Common myeloid progenitor, CD34-positive (primary cell): ENCODE data around the gene PPP1R3G.

Source experiments
- CTCF ChIA-PET: fragments of 350-600 bp; sonication (Branson Sonifier 250); formaldehyde crosslinking; loops from one replicate; lab custom pipeline; 2021; ENCODE audit warnings: antibody characterized with exemption; lab: Charles Lee
- POLR2A ChIA-PET: fragments of 350-600 bp; sonication (Branson Sonifier 250); formaldehyde crosslinking; loops from one replicate; lab custom pipeline; 2021; ENCODE audit warnings: antibody characterized with exemption; lab: Charles Lee
- DNase-seq, 3 donors: peaks; one replicate each; pipeline versions ENCODE4 v3.0.0 to v3.0.0-alpha.2; 2013
- H3K27ac ChIP-seq, 2 experiments: 1 replicate in 1 of 2; 2 replicates in 1 of 2; pipeline ENCODE4 v1.7.0; 2013; ENCODE audit warnings: inconsistent platforms in 2 of 2, low read length in 2 of 2, mild to moderate bottlenecking in 2 of 2, low read depth in 1 of 2, moderate library complexity in 1 of 2; ENCODE audit not compliant: severe bottlenecking in 2 of 2, insufficient read depth in 1 of 2, poor library complexity in 1 of 2
- H3K27me3 ChIP-seq, 5 experiments: replicated peaks in 2 of 5; 1 replicate in 3 of 5; 2 replicates in 2 of 5; pipeline versions ENCODE4 v1.6.1 to v1.7.0; 2013; ENCODE audit warnings: low read length in 4 of 5, mild to moderate bottlenecking in 2 of 5, moderate library complexity in 2 of 5, inconsistent platforms in 1 of 5; ENCODE audit not compliant: insufficient read depth in 5 of 5, control insufficient read depth in 4 of 5
- H3K36me3 ChIP-seq, 4 experiments: 1 replicate in 2 of 4; 2 replicates in 2 of 4; pipeline versions ENCODE4 v1.6.1 to v1.7.0; 2013; ENCODE audit warnings: low read length in 3 of 4, control low read depth in 1 of 4, mild to moderate bottlenecking in 1 of 4; ENCODE audit not compliant: control insufficient read depth in 4 of 4, insufficient read depth in 4 of 4
- H3K4me1 ChIP-seq, 4 experiments: 1 replicate in 3 of 4; 2 replicates in 1 of 4; pipeline versions ENCODE4 v1.6.1 to v1.7.1; 2013; ENCODE audit warnings: low read length in 3 of 4, mild to moderate bottlenecking in 3 of 4, control low read depth in 1 of 4, inconsistent platforms in 1 of 4, moderate library complexity in 1 of 4; ENCODE audit not compliant: control insufficient read depth in 4 of 4, insufficient read depth in 4 of 4; ENCODE audit errors: control extremely low read depth in 1 of 4
- H3K4me3 ChIP-seq, 7 experiments: 1 replicate in 4 of 7; 2 replicates in 3 of 7; pipeline versions ENCODE4 v1.5.1 to v1.7.0; 2013; ENCODE audit warnings: mild to moderate bottlenecking in 7 of 7, low read length in 6 of 7, moderate library complexity in 6 of 7, inconsistent platforms in 2 of 7, low read depth in 2 of 7, control low read depth in 1 of 7; ENCODE audit not compliant: insufficient read depth in 4 of 7, control insufficient read depth in 1 of 7; ENCODE audit errors: extremely low read depth in 1 of 7
- H3K9me3 ChIP-seq, 5 experiments: 1 replicate in 4 of 5; 2 replicates in 1 of 5; pipeline versions ENCODE4 v1.6.1 to v1.7.1; 2013; ENCODE audit warnings: low read length in 4 of 5, mild to moderate bottlenecking in 2 of 5, inconsistent platforms in 1 of 5, low read depth in 1 of 5, moderate library complexity in 1 of 5; ENCODE audit not compliant: control insufficient read depth in 4 of 5, insufficient read depth in 2 of 5; ENCODE audit errors: control extremely low read depth in 1 of 5
- WGBS: methylation state at CpG from one replicate; pipeline ENCODE4 v1.1.5; 2013; ENCODE audit not compliant: insufficient coverage; 5-methylcytosine and 5-hydroxymethylcytosine counted together

Gene PPP1R3G

DNA sequence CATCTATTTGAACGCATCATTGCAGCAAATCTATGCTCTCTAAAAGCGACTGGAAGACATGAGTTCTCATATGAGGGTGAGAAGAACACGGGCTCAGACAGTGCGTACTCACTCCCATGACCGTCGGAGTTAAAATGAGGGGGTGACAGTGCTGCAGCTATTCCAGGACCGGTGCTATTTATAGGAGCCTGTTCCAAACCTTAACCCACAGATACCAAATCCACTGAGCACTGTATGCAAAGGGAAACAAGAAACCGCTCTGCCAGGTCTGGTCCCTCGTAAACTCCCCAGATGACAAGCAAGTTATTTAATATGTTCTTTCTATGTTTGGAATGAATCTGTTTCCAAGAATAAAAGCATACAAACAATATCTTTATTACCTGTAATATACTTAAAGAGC is 22.9 kb downstream of the PPP1R3G start:
- H3K9me3 ChIP-seq = no peaks in the 10 kb centered on the region
- ChIA-PET CTCF (no interaction called here), POLR2A (no interaction called here)
- H3K4me3 ChIP-seq = no peak overlapping the region
- H3K4me1 ChIP-seq = no peaks in the 10 kb centered on the region
- no peak for DNase-seq
- no peaks in the 10 kb centered on the region for H3K27me3 ChIP-seq
- 87% methylated on average over 6 of the region's 9 CpGs for WGBS
- no peak overlapping the region for H3K27ac ChIP-seq
- H3K36me3 ChIP-seq = peaks cover 0 to 10% (median 5%) of the 10 kb centered on the region in 4 experiments

- Histone ChIP-seq H3K36me3 (peaks cover 0 to 10% (median 5%) of the 10 kb centered on the region in 4 experiments), H3K4me3 (no peak overlapping the region), H3K27me3 (no peaks in the 10 kb centered on the region), H3K4me1 (no peaks in the 10 kb centered on the region), H3K9me3 (no peaks in the 10 kb centered on the region), H3K27ac (no peak overlapping the region)
- ChIA-PET CTCF (interaction anchor here (0.6 to 1.7 kb wide), 3 partner anchors 23 to 349 kb away, joined by 3 to 5 read pairs (median 3); no protein-coding TSS in a partner anchor), POLR2A (no interaction called here)
- DNase-seq = no peak
- 96% methylated on average over 4 of the region's 6 CpGs for WGBS
Measured at GRCh38 chr6:5108536-5109150, 23.5 kb downstream of the PPP1R3G start.

DNA sequence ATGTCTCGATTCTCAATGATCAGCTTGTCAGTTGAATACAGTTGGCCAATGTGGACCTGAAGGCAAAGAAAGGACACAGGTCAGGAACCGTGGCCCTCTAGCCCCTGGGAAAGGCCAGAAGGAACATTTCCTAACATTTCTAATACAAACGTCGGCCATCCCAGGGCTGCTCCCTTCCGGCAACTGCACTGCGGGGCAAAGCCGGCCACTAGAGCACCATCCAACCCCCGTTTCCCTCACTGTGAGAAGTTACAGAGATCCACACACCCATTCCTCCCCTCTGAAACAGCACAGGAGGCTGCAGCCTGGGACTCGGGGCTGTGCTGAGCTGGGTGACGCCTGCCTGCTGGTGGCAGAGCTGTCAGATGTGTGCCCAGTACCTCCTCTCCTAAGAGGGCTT is 24.3 kb downstream of the PPP1R3G start:
- 98% methylated on average over 6 of the region's 10 CpGs for WGBS
- ChIA-PET POLR2A (no interaction called here), CTCF (interaction anchor here (0.6 to 1.7 kb wide), 3 partner anchors 22 to 350 kb away, joined by 3 to 5 read pairs (median 3); no protein-coding TSS in a partner anchor)
- DNase-seq = no peak
- no peaks in the 10 kb centered on the region for H3K4me1 ChIP-seq
- H3K27ac ChIP-seq = no peak overlapping the region
- H3K27me3 ChIP-seq = no peaks in the 10 kb centered on the region
- H3K36me3 ChIP-seq = peaks cover 0 to 10% (median 5%) of the 10 kb centered on the region in 4 experiments
- H3K4me3 ChIP-seq = no peak overlapping the region
- H3K9me3 ChIP-seq = no peaks in the 10 kb centered on the region

- H3K36me3 ChIP-seq = peaks cover 0 to 10% (median 5%) of the 10 kb centered on the region in 4 experiments
- DNase-seq = no peak
- ChIA-PET POLR2A (no interaction called here), CTCF (interaction anchor here (1.7 kb wide), 1 partner anchor 21 kb away, joined by 5 read pairs; no protein-coding TSS in a partner anchor)
- no peaks in the 10 kb centered on the region for H3K27me3 ChIP-seq
- no peak overlapping the region for H3K27ac ChIP-seq
- H3K4me3 ChIP-seq = no peak overlapping the region
- WGBS = 96% methylated on average over 16 of the region's 16 CpGs
- H3K9me3 ChIP-seq = no peaks in the 10 kb centered on the region
- H3K4me1 ChIP-seq = no peaks in the 10 kb centered on the region
Measured at GRCh38 chr6:5110246-5110645, 25.1 kb downstream of the PPP1R3G start.

DNA sequence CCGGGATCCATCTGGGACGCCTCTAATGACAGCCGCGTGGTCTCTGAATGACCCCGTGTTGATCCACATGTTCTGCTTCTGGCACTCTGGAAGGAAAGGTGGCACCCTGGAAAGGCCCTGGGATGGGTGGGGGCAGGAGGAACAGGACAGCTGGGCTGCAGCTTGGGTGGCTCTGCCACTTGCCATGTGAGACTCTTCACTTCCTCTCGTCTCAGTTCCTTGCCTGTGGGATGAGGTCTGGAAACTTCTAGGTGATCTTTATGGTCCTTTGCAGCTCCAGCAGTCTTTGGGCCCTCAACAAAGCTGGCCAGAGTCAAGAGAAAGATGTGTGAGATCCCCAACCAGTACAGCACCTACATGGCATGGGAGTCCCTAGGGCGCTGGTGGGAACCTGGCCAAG is 26.5 kb downstream of the PPP1R3G start:
- 100% methylated on average over 7 of the region's 7 CpGs for WGBS
- no peaks in the 10 kb centered on the region for H3K4me1 ChIP-seq
- ChIA-PET POLR2A (no interaction called here), CTCF (interaction anchor here (1.6 kb wide), 1 partner anchor 55 kb away, joined by 3 read pairs; no protein-coding TSS in a partner anchor)
- no peaks in the 10 kb centered on the region for H3K27me3 ChIP-seq
- peaks cover 0 to 10% (median 5%) of the 10 kb centered on the region in 4 experiments for H3K36me3 ChIP-seq
- no peaks in the 10 kb centered on the region for H3K9me3 ChIP-seq
- no peak overlapping the region for H3K27ac ChIP-seq
- no peak for DNase-seq
- no peak overlapping the region for H3K4me3 ChIP-seq

DNA sequence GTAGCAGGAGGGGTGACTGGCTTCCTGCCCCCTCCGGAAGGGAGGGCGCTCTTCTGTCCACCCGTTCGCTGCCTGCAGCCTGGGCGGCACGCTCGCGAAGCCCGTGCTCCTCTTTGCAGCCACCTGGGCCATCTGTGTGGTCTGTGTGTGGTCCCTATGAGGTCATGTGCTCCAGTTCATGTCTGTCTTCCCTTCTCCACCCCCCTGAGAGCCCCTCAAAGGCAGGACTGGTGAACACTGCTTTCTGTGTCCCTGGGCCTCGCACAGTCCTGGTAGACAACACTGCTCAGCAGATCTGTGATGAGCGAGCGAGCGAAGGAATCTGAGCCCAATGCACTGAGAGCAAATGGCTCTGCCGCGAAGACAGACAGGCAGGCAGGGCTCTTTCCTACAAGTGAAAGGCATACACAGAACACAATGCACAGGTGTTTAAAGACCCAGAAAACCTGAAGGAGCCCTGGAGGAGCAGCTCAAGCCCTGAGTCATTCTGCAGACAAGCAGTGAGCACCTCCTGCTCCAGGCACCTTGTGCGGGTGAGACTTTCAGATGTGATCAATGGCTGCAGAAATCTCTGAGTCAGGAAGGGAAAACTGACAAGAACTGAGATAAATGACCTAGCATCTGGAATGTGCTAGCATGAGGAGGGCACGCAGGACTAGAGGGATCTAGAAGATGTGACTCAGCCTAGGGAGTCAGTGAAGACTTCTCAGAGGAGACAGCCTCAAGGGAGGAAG is 27.1 kb downstream of the PPP1R3G start:
- H3K9me3 ChIP-seq = no peaks in the 10 kb centered on the region
- peaks cover 0 to 10% (median 5%) of the 10 kb centered on the region in 4 experiments for H3K36me3 ChIP-seq
- ChIA-PET CTCF (interaction anchor here (1.6 kb wide), 1 partner anchor 56 kb away, joined by 3 read pairs; no protein-coding TSS in a partner anchor), POLR2A (no interaction called here)
- WGBS = 96% methylated on average over 17 of the region's 17 CpGs
- no peak overlapping the region for H3K27ac ChIP-seq
- no peaks in the 10 kb centered on the region for H3K4me1 ChIP-seq
- H3K4me3 ChIP-seq = no peak overlapping the region
- no peak for DNase-seq
- no peaks in the 10 kb centered on the region for H3K27me3 ChIP-seq

DNA sequence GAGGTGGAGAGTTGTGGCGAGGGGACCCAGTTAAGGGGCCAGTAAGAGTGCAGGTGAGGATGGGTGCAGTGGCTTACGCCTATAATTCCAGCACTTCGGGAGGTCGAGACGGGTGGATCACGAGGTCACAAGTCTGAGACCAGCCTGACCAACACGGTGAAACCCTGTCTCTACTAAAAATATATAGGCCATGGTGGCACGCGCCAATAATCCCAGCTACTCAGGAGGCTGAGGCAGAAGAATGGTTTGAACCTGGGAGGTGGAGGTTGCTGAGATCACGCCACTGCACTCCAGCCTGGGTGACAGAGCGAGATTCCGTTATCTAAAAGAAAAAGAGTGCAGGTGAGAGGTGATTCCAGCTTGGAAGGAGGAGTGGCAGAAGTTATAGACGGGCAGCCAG is 28.0 kb downstream of the PPP1R3G start:
- 89% methylated on average over 13 of the region's 13 CpGs for WGBS
- ChIA-PET CTCF (no interaction called here), POLR2A (no interaction called here)
- no peaks in the 10 kb centered on the region for H3K4me1 ChIP-seq
- no peaks in the 10 kb centered on the region for H3K27me3 ChIP-seq
- H3K4me3 ChIP-seq = no peak overlapping the region
- peaks cover 0 to 10% (median 4%) of the 10 kb centered on the region in 4 experiments for H3K36me3 ChIP-seq
- DNase-seq = no peak
- no peaks in the 10 kb centered on the region for H3K9me3 ChIP-seq
- no peak overlapping the region for H3K27ac ChIP-seq
